Kidney (tissue), 14 donors: ENCODE measurements around the gene CCDC107. TPM values are rescaled to one million over a fixed set of nuclear protein-coding genes. Genes with fewer than 3 reads are reported as not detected.

Source experiments
- DNase-seq, 5 donors: peaks; one replicate each; pipeline ENCODE4 v3.0.0-alpha.2; 2013 to 2020
- FAIRE-seq: peaks from 2 replicates; lab custom pipeline; 2012; peaks lifted over from hg19 to GRCh38; lab: Jason Lieb, UNC
- H3K27ac ChIP-seq, 2 donors: one replicate each; pipeline ENCODE4 v1.7.0; 2013; ENCODE audit warnings: low read depth in 2 of 2, low read length in 2 of 2, inconsistent platforms in 1 of 2
- H3K27me3 ChIP-seq: one replicate; pipeline ENCODE4 v1.7.1; 2013; ENCODE audit warnings: low read length, inconsistent platforms; ENCODE audit not compliant: control insufficient read depth, insufficient read depth
- H3K36me3 ChIP-seq, 3 donors: one replicate each; pipeline versions ENCODE4 v1.7.0 to v1.7.1; 2013; ENCODE audit warnings: low read length in 3 of 3, control low read depth in 1 of 3, inconsistent platforms in 1 of 3; ENCODE audit not compliant: insufficient read depth in 3 of 3, control insufficient read depth in 2 of 3
- H3K4me1 ChIP-seq, 3 donors: one replicate each; pipeline versions ENCODE4 v1.7.0 to v1.7.1; 2013; ENCODE audit warnings: low read length in 3 of 3, inconsistent platforms in 1 of 3, low read depth in 1 of 3; ENCODE audit not compliant: control insufficient read depth in 2 of 3, insufficient read depth in 2 of 3
- H3K4me3 ChIP-seq, 3 donors: one replicate each; pipeline versions ENCODE4 v1.7.0 to v1.8.1; 2013; ENCODE audit warnings: low read length in 3 of 3, control low read depth in 1 of 3, inconsistent platforms in 1 of 3
- H3K9ac ChIP-seq, 3 donors: one replicate each; pipeline versions ENCODE4 v1.7.0 to v1.7.1; 2013; ENCODE audit warnings: low read length in 3 of 3, control low read depth in 1 of 3, inconsistent platforms in 1 of 3
- H3K9me3 ChIP-seq, 3 donors: one replicate each; pipeline versions ENCODE4 v1.7.0 to v1.7.1; 2013; ENCODE audit warnings: low read length in 3 of 3, control low read depth in 1 of 3, inconsistent platforms in 1 of 3; ENCODE audit not compliant: control insufficient read depth in 2 of 3, insufficient read depth in 1 of 3
- intact Hi-C: fragments of 100-400 bp; cut with DNase I; formaldehyde crosslinking; loops from one replicate; pipeline ENCODE4 v1.11.1; 2022
- polyA plus RNA-seq: library from polyadenylated mRNA; stranded (reverse); fragments of 350-450 nt; fragmentation: Illumina TruSeq; extraction: RNeasy Lipid Tissue Mini Kit (QIAGEN cat#74804); gene quantifications from one replicate; pipeline ENCODE4 v1.2.3, GENCODE V29; 2014; ENCODE audit warnings: low read depth, low replicate concordance; ENCODE audit not compliant: insufficient read depth
- total RNA-seq: library from RNA; stranded (reverse); fragmentation: NEBNext Ultra II Directional; extraction: Animal tissue kit (Norgen Biotek cat#: 25700); gene quantifications from one replicate; pipeline ENCODE4 v1.2.1, GENCODE V29; 2021
- TF ChIP-seq, protein P1 (sequence below): IDR thresholded peaks from 3 replicates; pipeline ENCODE4 v1.5.1; 2012; ENCODE audit warnings: mild to moderate bottlenecking, moderate library complexity, borderline replicate concordance; ENCODE audit not compliant: insufficient read depth; ENCODE audit errors: extremely low read depth
- donor health status: control.
- donor health status: control.
- donor health status: control.
- donor health status: control.
- donor health status: control.
- donor health status: DM: yes; HTN: yes; CAD: no.
- donor health status: Normal renal cell carcinoma (clear cell type).

The CCDC107 gene
- total and polyA plus RNA-seq, 2 donors from 2014 or later, result 26.8 to 52.3 TPM

DNA sequence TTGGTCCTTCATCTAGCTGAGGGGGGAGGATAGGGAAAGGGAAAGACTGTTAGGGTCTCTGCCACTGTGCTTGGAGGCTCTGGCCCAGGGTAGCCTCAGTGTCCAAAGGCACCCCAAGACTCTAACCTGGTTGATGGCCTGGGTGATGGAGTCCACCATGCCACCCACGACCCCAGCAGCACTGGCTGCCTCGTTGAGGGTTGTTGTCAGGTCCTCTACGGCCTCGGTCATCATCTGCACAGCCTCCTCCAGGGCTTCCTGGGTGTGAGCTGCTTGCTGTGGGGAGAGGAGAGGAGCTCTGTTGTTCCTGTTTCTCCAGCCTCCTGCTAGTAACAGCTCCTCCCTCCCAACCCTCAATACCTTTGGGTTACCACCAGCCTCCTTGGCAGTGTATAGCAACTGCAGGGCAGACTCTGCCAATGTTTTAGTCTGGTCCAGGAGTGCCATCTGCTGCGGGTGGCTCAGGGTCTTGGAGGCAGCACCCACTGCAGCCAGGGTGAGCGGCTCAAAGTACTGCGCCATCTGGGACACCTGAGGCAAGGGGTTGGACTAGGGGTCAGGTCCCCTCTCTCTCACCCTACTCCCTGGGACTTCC is 47.8 kb downstream of the CCDC107 start:
- intact Hi-C loops, result no loop called here
- FAIRE-seq (no peak), DNase-seq (no peak)
- Histone ChIP-seq H3K36me3 (peaks cover 23 to 88% (median 74%) of the 10 kb centered on the region in 3 donors), H3K27ac (no peak overlapping the region), H3K9me3 (no peaks in the 10 kb centered on the region), H3K4me1 (no peaks in the 10 kb centered on the region), H3K4me3 (no peak overlapping the region), H3K27me3 (no peaks in the 10 kb centered on the region), H3K9ac (no peak overlapping the region)
- TF ChIP-seq, protein P1, sequence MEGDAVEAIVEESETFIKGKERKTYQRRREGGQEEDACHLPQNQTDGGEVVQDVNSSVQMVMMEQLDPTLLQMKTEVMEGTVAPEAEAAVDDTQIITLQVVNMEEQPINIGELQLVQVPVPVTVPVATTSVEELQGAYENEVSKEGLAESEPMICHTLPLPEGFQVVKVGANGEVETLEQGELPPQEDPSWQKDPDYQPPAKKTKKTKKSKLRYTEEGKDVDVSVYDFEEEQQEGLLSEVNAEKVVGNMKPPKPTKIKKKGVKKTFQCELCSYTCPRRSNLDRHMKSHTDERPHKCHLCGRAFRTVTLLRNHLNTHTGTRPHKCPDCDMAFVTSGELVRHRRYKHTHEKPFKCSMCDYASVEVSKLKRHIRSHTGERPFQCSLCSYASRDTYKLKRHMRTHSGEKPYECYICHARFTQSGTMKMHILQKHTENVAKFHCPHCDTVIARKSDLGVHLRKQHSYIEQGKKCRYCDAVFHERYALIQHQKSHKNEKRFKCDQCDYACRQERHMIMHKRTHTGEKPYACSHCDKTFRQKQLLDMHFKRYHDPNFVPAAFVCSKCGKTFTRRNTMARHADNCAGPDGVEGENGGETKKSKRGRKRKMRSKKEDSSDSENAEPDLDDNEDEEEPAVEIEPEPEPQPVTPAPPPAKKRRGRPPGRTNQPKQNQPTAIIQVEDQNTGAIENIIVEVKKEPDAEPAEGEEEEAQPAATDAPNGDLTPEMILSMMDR, result no peak

DNA sequence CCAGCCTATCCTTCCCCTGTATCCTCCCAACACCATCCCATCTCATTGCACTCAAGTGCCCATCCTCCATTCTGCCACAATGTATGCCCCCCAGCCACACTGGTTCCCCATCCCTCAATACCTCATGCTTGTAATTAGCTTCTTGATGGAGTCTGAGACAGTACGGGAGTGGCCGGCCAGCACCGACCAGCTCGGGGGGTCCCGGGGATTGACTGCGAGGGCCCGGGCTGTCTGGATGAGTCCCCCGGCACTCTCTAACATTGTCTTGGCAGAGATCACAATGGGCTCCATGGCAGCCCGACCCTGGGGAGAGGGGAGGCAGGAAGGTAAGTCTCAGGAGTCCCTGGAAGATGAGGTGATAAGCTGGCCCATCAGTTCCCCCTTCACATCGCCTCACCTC is 48.9 kb downstream of the CCDC107 start:
- H3K9me3 ChIP-seq, result no peaks in the 10 kb centered on the region

DNA sequence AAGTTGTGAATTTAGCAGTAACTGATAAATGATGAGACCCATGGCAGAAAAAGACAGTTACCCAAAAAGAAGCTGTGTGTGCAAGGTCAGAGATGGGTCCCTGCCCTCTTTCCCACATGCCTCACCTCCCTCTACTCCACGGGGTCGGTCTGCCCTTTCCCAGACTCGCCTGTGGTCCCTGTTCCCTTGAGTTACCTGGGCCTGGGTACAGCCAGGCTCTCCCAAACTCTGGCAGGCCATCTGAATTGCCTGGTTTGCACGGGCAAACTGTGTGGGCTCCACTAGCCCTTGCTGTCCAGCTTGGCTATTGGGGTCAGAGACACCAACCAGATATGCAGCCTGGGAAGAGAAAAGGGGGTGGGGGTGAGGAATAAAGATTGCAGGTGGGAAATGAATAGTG is 50.1 kb downstream of the CCDC107 start:
- Histone ChIP-seq H3K9me3 (no peaks in the 10 kb centered on the region), H3K27me3 (no peaks in the 10 kb centered on the region), H3K27ac (no peak overlapping the region), H3K9ac (no peak overlapping the region), H3K4me3 (no peak overlapping the region), H3K4me1 (peaks cover 0 to 11% (median 0%) of the 10 kb centered on the region in 3 donors), H3K36me3 (peaks cover 15 to 90% (median 75%) of the 10 kb centered on the region in 3 donors)
- intact Hi-C loops, result no loop called here
- no peak for FAIRE-seq
- no peak for DNase-seq
- TF ChIP-seq, protein P1, result no peak

More for the DNA sequence above, 48.9 kb downstream of the CCDC107 start:
- TF ChIP-seq, protein P1, result no peak
- H3K27ac ChIP-seq, result no peak overlapping the region
- no peak overlapping the region for H3K4me3 ChIP-seq
- intact Hi-C loops, result no loop called here
- FAIRE-seq (no peak), DNase-seq (no peak)
- peaks cover 0 to 4% (median 0%) of the 10 kb centered on the region in 3 donors for H3K4me1 ChIP-seq
- peaks cover 17 to 89% (median 77%) of the 10 kb centered on the region in 3 donors for H3K36me3 ChIP-seq
- H3K9ac ChIP-seq, result no peak overlapping the region
- no peaks in the 10 kb centered on the region for H3K27me3 ChIP-seq
